GM12874 (cell line): ENCODE results near the gene MBNL1.

Experiments
- CTCF ChIP-seq: IDR thresholded peaks from 2 replicates; pipeline ENCODE4 v1.5.1; 2011; ENCODE audit warnings: low read depth, mild to moderate bottlenecking, control low read depth, low read length, moderate library complexity; ENCODE audit not compliant: insufficient read depth

The MBNL1 gene

GRCh38 chr3:152299249-152299976, 30.7 kb downstream of the MBNL1 start:
- TF ChIP-seq CTCF, result no peak

DNA sequence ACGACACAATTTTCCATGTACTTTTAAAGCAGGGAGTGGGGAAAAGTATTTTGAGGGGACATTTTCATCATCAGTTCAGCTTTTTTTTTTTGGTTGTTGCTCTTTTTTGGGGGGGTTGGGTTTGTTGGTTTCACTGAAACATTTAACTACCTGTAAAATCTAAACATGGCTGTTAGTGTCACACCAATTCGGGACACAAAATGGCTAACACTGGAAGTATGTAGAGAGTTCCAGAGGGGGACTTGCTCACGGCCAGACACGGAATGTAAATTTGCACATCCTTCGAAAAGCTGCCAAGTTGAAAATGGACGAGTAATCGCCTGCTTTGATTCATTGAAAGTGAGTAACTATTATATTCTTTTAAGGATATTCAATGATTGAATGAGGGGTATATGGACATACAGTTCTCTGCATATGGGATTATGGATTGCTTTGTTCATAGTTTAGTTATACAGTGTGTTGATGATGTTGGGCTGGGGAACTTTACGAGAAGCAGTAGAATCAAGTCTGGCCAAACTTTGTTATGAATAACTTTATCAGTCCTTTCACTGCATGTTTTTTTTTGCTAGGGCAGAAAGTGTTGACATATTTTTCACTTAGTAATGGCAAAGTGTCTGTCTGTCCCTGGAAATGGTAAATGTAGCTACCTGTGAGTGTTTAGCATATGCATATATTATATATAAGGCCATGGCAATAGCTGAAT, 31.5 kb downstream of the MBNL1 start:
- TF ChIP-seq CTCF, result no peak

- no peak for TF ChIP-seq CTCF
Measured at GRCh38 chr3:152301745-152302181, 33.0 kb downstream of the MBNL1 start.

DNA sequence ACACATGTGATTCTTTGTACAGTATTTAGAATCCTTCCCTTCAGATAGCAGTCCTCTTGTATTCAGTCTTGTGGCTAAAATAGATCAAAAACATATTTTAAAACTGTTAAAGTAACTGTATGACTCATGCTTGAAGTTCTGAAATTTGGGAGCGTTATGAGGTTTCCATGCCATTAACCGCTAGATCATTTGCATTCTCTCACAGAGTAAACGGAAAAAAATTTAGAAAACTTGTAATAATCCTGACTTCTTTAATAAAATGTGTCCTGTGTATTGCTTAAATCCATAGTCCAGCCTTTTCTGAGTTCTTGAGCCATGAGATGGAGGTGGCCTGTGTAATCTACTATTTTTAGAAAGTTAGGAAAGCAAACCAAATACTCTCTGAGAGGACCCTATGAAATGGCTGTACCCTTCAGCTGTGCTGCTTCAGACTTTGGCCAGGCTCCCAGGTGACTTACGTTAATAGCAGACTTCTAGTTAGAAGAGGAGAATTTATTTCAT, 33.8 kb downstream of the MBNL1 start:
- no peak for TF ChIP-seq CTCF

- no peak for TF ChIP-seq CTCF
Measured at GRCh38 chr3:152304160-152304559, 35.4 kb downstream of the MBNL1 start.

- TF ChIP-seq CTCF, result no peak
Measured at GRCh38 chr3:152305075-152305474, 36.3 kb downstream of the MBNL1 start.

GRCh38 chr3:152307829-152308474, 39.2 kb downstream of the MBNL1 start:
- no peak for TF ChIP-seq CTCF
